ENCODE data around the gene SLC11A1.

DNA sequence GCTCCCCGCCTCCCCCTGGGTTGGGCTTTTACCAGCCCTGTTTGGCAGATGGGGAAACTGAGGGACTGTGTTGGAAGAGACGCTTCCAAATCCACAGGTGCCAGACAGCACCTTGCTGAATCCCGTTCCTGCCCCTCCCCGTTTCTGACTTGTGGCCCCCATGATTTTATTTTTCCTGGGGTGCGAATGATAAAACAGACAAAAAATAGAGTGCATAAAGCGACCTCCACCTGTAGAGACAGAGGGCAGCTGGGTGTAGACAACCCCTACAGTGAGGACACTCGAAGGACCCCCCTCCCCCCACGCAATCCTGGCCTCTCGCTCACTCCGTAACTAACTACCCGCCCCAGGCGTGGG is 15.4 kb downstream of the SLC11A1 start:
- TF ChIP-seq EZH2phosphoT487 (IDR thresholded peaks at IDR 0.05; ENCODE audit: borderline replicate concordance, low read length) (no peak), EZH2 (IDR thresholded peaks at IDR 0.05; ENCODE audit: low read length, unreplicated experiment) (no peak)

Measured in PC-3 (cell line).